GM21723 (cell line): ENCODE data around the gene EFCAB10.
"Not testable (repeated sequence)": the region's sequence is repeated elsewhere in the genome, so short reads cannot be mapped to it uniquely, and the experiment has no call there.

Source experiments
- ATAC-seq: cut with Tn5 transposase; IDR thresholded peaks from one replicate; pipeline ENCODE4 v1.9.1; 2021; ENCODE audit warnings: mild to moderate bottlenecking, moderate library complexity; ENCODE audit not compliant: unreplicated experiment

EFCAB10 gene

DNA sequence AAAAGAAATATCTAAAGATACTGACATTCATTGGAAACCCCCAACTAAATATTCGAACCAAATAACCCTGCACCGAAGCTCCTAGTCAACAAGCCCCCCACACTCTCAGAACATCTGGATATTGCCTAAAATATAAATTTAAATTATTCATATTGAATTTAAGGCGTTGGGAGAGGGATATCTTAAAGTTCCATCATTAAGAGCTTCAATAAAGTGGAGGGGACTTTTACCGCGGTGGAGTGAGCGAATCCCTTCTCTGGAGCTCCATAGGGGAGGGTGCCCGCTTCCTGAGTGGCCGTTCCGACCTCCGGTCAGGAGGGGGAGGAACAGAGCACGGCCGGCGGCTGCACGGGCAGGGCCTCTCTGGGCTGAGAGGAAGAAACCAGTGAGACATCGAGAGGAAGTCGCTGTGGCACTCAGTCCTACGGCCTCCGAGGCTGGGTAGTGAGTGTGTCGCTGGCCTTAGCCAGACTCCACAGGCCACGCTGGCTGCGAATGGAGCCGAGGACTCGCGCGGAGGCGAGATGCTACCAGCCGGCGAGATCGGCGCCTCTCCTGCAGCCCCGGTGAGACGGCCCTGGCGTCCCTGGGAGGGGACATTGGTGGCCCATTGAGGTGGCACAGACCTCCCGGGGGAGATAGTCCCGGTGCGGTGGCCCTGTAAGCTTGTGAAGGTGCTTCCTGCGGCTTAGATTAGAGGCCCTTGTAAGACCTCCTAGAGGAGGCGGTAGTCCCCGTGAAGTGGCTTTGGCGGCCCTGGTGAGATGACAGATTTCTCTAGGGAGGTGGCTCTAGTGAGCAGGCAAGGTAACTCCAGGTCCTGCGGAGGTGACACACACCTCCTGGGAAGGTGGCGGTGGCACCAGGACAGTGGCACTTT lies 49.3 kb downstream of the EFCAB10 start, which contains the start of gene RINT1:
RINT1 (plus strand) TSS at position 410 of the 880 bp plus-strand sequence; CDS start at position 525, 115 bp downstream.
- ATAC-seq = peak; percentile 95

- no peak for ATAC-seq
These were observed 50.7 kb downstream of the EFCAB10 start for GRCh38 chr7:105530546-105530945.

DNA sequence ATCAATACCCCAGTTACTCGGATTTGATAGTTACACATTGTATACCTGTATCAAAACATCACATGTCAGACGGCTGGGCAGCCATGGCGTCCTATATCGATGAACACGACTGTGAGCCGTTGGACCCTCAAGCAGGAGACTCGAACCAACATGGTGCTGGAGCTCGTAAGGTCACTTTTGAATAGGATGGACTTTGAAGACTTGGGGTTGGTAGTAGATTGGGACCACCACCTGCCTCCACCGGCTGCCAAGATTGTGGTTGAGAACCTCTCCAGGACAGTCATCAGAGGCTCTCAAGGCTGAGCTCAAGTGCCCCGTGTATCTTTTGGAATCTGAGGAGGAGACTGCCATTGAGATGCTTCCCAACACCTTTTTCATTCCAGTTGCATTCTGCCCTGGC lies 51.2 kb downstream of the EFCAB10 start:
- ATAC-seq = no peak

DNA sequence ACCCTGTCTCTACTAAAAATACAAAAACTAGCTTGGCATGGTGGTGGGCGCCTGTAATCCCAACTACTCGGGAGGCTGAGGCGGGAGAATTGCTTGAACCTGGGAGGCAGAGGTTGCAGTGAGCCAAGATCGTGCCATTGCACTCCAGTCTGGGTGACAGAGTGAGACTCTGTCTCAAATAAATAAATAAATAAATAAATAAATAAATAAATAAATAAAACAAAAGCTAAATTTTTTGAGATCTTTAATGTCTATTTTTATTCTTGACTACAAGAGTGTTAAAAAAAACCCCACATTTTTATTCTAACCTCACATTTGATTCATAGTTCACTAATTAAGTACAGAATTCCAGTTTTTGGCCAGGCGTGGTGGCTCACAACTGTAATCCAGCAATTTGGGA lies 53.6 kb downstream of the EFCAB10 start:
- not testable (repeated sequence) for ATAC-seq

DNA sequence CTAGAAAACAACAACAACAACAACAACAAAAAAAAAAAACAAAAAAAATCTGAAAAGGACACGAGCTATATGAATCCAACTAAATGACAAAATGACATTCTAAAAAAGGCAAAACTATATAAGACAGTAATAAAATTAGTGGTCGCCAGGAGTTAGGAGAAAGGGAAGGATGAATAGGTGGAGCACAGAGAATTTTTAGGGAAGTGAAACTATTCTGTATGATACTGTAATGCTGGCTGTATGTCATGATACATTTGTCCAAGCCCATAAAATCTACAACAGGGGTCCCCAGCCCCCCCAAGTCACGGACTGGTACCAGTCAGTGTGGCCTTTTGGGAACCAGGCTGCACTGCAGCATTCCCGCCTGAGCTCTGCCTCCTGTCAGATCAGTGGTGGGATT lies 56.5 kb downstream of the EFCAB10 start:
- no peak for ATAC-seq

GRCh38 chr7:105524423-105524822 lies 56.9 kb downstream of the EFCAB10 start:
- ATAC-seq = not testable (repeated sequence)

GRCh38 chr7:105521717-105522463 lies 59.4 kb downstream of the EFCAB10 start, which contains the start of gene PUS7:
PUS7 (minus strand) TSS chr7:105522271; CDS start chr7:105508512, 13,759 bp downstream.
- peak; percentile 87 for ATAC-seq

DNA sequence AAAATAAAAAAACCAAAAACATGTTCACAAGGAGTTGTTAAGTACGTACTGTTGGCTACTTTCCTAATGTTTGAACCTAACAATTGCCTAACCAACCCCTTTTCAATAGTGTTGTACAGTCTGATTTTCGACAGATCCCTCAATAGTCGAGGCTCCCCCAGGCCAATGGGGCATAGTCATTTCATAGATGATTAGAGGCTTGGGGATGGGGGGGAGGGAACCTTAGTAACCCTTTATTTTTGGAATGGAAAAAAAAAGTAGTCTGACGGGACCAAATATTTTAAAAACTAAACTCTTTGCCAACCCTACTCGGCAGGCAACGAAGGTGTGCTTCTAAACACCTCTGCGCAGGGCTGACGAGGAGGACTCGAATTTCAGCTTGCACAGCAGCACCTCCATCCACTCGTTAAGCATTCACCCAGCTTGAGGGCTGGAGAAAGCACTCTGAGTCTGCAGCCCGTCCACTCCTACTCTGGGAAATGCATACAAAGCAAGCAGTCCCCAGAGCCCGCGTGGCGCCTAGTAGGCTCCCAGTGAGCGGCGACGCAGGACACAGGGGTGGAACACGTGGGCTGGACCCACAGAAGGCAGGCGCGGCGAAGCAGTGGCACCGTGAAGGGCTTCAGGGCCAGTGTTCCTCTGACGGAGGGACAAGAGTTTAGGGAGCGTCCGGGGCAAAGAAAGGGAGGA lies 60.1 kb downstream of the EFCAB10 start:
- ATAC-seq = peak; percentile 44

- not testable (repeated sequence) for ATAC-seq
These were observed 60.7 kb downstream of the EFCAB10 start for GRCh38 chr7:105520620-105521019.

DNA sequence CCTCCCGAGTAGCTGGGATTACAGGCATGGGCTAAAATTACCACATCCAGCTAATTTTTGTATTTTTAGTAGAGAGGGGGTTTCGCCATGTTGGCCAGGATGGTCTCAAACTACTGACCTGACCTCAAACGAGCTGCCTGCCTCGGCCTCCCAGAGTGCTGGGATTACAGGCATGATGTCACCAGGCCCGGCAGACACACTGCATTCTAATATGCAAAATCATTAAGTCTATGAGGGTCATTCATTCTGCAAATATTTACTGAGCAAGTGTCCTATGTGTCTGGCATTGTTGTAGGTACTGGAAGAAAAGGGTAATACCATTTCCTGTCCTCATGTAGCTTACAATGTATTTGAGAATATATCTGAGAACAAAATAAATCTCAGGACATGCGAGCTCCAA lies 61.9 kb downstream of the EFCAB10 start:
- ATAC-seq = no peak

DNA sequence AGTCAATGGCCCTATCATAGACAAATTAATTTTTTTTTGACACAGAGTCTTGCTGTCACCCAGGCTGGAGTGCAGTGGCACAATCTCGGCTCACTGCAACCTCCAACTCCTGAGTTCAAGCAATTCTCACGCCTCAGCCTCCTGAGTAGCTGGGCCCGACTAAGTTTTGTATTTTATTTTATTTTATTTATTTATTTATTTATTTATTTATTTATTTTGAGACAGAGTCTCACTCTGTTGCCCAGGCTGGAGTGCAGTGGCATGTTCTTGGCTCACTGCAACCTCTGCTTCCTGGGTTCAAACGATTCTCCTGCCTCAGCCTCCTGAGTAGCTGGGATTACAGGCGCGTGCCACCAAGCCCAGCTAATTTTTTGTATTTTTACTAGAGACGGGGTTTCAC lies 65.7 kb downstream of the EFCAB10 start:
- not testable (repeated sequence) for ATAC-seq
